Stomach (tissue), 9 donors: ENCODE results near the gene FZR1. TPM values are rescaled to one million over a fixed set of nuclear protein-coding genes. Genes with fewer than 3 reads are reported as not detected.
"Not testable (repeated sequence)": the region's sequence is repeated elsewhere in the genome, so short reads cannot be mapped to it uniquely, and the experiment has no call there.

Source experiments
- DNase-seq, 2 donors: peaks; one replicate each; pipeline versions ENCODE4 v3.0.0 to v3.0.0-alpha.2; 2013 to 2019
- H3K27ac ChIP-seq, 5 donors: fragments of 200-600 bp in 4 of 5; sonication (generic) in 4 of 5; one replicate each; pipeline ENCODE4 v1.5.1; 2013 to 2019; ENCODE audit warnings: mild to moderate bottlenecking in 1 of 5, moderate library complexity in 1 of 5
- H3K27me3 ChIP-seq, 3 donors: fragments of 200-600 bp; sonication (generic); one replicate each; pipeline ENCODE4 v1.5.1; 2017 to 2019; ENCODE audit warnings: mixed run types in 1 of 3
- H3K36me3 ChIP-seq, 4 donors: fragments of 200-600 bp; sonication (generic); 1 replicate in 3 of 4; 2 replicates in 1 of 4; pipeline ENCODE4 v1.5.1; 2016 to 2019
- H3K4me1 ChIP-seq, 4 donors: fragments of 200-600 bp; sonication (generic); one replicate each; pipeline ENCODE4 v1.5.1; 2016 to 2019
- H3K4me3 ChIP-seq, 4 donors: fragments of 200-600 bp; sonication (generic) in 3 of 4; one replicate each; pipeline ENCODE4 v1.5.1; 2016 to 2019; ENCODE audit warnings: mild to moderate bottlenecking in 1 of 4
- H3K9me3 ChIP-seq, 4 donors: fragments of 200-600 bp; sonication (generic); one replicate each; pipeline ENCODE4 v1.5.1; 2016 to 2019
- EP300 ChIP-seq: sonication (generic); formaldehyde crosslinking; IDR thresholded peaks from one replicate; pipeline ENCODE4 v1.6.1; 2017; ENCODE audit warnings: antibody characterized with exemption
- POLR2A ChIP-seq, 4 donors: fragments of 450-650 bp; IDR thresholded peaks; one replicate each; pipeline ENCODE4 v1.6.1; 2016; ENCODE audit warnings: antibody characterized with exemption in 4 of 4, control low read depth in 2 of 4, mild to moderate bottlenecking in 1 of 4, moderate library complexity in 1 of 4
- POLR2AphosphoS5 ChIP-seq, 3 donors: sonication (generic); formaldehyde crosslinking; IDR thresholded peaks; one replicate each; pipeline ENCODE4 v1.6.1; 2016; ENCODE audit warnings: antibody characterized with exemption in 3 of 3
- WGBS, 5 donors: extraction: QIAGEN DNeasy Blood & Tissue Kit in 3 of 5; methylation state at CpG; one replicate each; pipeline versions ENCODE4 v1.1.5 to v1.1.7; 2013 to 2018; 5-methylcytosine and 5-hydroxymethylcytosine counted together
- intact Hi-C: fragments of 100-400 bp; cut with DNase I; formaldehyde crosslinking; loops from one replicate; pipeline ENCODE4 v1.15.1; 2023; ENCODE audit warnings: low total_unique reads
- polyA plus RNA-seq, 3 donors: library from polyadenylated mRNA; stranded (reverse); fragments of 200-250 nt; gene quantifications; one replicate each; pipeline ENCODE4 v1.2.3, GENCODE V29; 2013
- total RNA-seq, 5 donors: library from RNA; depleted of rRNA; stranded (reverse); fragments of >200 nt; gene quantifications; one replicate each; pipeline versions ENCODE4 v1.1.0 to v1.2.3, GENCODE V29; 2014 to 2016
- TF ChIP-seq, protein P1 (sequence below), 7 experiments: fragments of 450-650 bp in 4 of 7; fragments of 200-600 bp in 3 of 7; sonication (generic) in 3 of 7; IDR thresholded peaks; one replicate each; pipeline ENCODE4 v1.5.1; 2016 to 2019; ENCODE audit warnings: antibody characterized with exemption in 7 of 7, control low read depth in 2 of 7, mild to moderate bottlenecking in 1 of 7
- donor health status: healthy with polysubstance abuse.
- donor health status: Bipolar disorder and iron deficiency.
- donor health status: healthy.

Gene FZR1
- total and polyA plus RNA-seq, 8 donors: 9.4 to 113 (median 21.3) TPM

DNA sequence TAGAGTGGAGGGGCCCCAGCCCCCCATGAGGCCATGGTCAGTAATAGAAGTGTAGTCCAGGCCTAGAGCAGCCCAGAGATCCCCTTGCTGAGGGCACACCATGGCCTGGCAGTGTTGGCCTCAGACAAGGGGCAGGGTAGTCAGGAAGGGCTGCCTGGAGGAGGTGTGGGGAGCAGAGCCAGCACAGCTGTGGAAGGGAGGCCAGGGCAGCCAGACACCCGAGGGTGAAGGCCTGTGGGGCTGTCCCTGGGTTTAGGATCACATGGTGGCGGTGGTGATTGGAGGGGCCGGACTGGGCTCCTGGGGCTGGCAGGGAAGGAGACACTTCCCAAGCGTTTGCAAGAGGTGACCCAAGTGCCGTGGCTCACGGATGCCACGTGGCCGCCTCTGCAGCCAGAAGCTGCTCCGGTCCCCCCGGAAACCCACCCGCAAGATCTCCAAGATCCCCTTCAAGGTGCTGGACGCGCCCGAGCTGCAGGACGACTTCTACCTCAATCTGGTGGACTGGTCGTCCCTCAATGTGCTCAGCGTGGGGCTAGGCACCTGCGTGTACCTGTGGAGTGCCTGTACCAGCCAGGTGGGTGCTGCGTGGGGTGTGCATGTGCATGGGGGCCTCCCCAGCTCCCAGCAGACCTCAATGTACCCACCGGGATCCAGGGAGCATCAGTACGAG lies 21.3 kb downstream of the FZR1 start:
- Histone ChIP-seq H3K4me3 (no peak overlapping the region), H3K27ac (no peak overlapping the region), H3K27me3 (no peaks in the 10 kb centered on the region), H3K4me1 (no peaks in the 10 kb centered on the region), H3K9me3 (no peaks in the 10 kb centered on the region), H3K36me3 (peaks cover 69 to 82% (median 78%) of the 10 kb centered on the region in 4 donors)
- 94 to 99% (median 96%) methylated on average over 17 to 21 of the region's 21 CpGs for WGBS, 5 donors
- TF ChIP-seq, protein P1, sequence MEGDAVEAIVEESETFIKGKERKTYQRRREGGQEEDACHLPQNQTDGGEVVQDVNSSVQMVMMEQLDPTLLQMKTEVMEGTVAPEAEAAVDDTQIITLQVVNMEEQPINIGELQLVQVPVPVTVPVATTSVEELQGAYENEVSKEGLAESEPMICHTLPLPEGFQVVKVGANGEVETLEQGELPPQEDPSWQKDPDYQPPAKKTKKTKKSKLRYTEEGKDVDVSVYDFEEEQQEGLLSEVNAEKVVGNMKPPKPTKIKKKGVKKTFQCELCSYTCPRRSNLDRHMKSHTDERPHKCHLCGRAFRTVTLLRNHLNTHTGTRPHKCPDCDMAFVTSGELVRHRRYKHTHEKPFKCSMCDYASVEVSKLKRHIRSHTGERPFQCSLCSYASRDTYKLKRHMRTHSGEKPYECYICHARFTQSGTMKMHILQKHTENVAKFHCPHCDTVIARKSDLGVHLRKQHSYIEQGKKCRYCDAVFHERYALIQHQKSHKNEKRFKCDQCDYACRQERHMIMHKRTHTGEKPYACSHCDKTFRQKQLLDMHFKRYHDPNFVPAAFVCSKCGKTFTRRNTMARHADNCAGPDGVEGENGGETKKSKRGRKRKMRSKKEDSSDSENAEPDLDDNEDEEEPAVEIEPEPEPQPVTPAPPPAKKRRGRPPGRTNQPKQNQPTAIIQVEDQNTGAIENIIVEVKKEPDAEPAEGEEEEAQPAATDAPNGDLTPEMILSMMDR (IDR thresholded peaks at IDR 0.05): no peak
- TF ChIP-seq POLR2AphosphoS5 (IDR thresholded peaks at IDR 0.05) (no peak), POLR2A (IDR thresholded peaks at IDR 0.05) (no peak), EP300 (no peak)
- no peak for DNase-seq
- intact Hi-C loops: no loop called here

DNA sequence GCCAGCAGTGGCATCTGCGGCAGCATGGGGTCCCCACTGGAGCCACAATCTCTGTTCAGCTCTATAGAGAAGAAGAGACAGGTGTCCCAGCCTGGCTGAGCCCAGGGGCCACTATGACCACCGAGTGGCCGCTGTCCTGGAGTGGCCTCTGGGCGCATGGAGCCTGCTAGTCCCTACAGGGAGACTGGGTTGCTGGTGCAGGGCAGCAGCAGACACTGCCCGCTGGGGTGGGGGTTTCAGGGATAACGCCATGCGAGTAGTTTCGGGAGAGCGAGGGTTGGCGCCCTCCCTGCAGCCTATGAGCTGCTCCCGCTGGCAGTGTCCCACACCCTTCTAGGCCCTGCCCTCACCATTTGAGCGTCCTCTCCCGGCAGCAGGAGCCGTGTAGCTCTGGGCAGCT lies 22.0 kb downstream of the FZR1 start:
- H3K9me3 ChIP-seq: no peaks in the 10 kb centered on the region
- 96 to 99% (median 98%) methylated on average over 9 to 14 of the region's 14 CpGs for WGBS, 5 donors
- TF ChIP-seq POLR2AphosphoS5 (IDR thresholded peaks at IDR 0.05) (no peak), POLR2A (IDR thresholded peaks at IDR 0.05) (no peak), EP300 (no peak)
- TF ChIP-seq, protein P1 (IDR thresholded peaks at IDR 0.05): no peak

DNA sequence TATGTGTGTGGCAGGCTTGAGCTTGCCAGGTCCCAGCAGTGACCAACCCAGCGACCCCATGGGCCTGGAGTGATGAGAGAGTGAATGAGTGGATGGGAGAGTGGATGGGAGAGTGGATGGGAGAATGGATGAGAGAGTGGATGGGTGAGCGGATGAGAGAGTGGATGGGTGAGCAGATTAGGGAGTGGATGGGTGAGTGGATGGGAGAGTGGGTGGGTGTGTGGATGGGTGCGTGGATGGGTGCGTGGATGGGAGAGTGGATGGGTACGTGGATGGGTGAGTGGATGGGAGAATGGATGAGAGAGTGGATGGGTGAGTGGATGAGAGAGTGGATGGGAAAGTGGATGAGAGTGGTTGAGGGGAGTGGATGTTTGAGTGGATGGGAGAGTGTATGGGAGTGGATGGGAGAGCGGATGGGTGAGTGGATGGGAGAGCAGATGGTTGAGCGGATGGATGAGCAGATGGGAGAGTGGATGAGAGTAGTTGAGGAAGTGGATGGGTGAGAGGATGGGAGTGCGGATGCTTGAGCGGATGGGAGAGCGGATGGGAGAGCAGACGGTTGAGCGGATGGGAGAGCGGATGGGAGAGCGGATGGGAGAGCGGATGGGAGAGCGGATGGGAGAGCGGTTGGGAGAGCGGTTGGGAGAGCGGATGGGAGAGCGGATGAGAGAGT lies 22.6 kb downstream of the FZR1 start:
- TF ChIP-seq POLR2A (IDR thresholded peaks at IDR 0.05): no peak
- no peak for TF ChIP-seq POLR2AphosphoS5 (IDR thresholded peaks at IDR 0.05)
- TF ChIP-seq EP300: no peak
- TF ChIP-seq, protein P1 (IDR thresholded peaks at IDR 0.05): no peak
- Histone ChIP-seq H3K4me1 (no peaks in the 10 kb centered on the region), H3K4me3 (no peak overlapping the region), H3K27me3 (no peaks in the 10 kb centered on the region), H3K27ac (no peak overlapping the region), H3K36me3 (peaks cover 74 to 82% (median 78%) of the 10 kb centered on the region in 4 donors), H3K9me3 (no peaks in the 10 kb centered on the region)
- no peak for DNase-seq
- 90 to 99% (median 97%) methylated on average over 20 of the region's 20 CpGs for WGBS, 5 donors
- intact Hi-C loops: no loop called here

More for the DNA sequence above, 22.0 kb downstream of the FZR1 start:
- intact Hi-C loops: no loop called here
- Histone ChIP-seq H3K36me3 (peaks cover 74 to 82% (median 78%) of the 10 kb centered on the region in 4 donors), H3K27ac (no peak overlapping the region), H3K27me3 (no peaks in the 10 kb centered on the region), H3K4me3 (no peak overlapping the region), H3K4me1 (no peaks in the 10 kb centered on the region)
- DNase-seq: no peak

DNA sequence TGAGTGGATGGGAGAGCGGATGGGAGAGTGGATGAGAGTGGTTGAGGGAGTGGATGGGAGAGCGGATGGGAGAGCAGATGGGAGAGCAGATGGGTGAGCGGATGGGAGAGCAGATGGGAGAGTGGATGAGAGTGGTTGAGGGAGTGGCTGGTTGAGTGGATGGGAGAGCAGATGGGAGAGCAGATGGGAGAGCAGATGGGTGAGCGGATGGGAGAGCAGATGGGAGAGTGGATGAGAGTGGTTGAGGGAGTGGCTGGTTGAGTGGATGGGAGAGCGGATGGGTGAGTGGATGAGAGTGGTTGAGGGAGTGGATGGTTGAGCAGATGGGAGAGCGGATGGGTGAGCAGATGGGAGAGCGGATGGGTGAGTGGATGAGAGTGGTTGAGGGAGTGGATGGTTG lies 23.2 kb downstream of the FZR1 start:
- H3K27me3 ChIP-seq, H3K4me1 ChIP-seq, DNase-seq, H3K9me3 ChIP-seq, intact Hi-C loops, H3K27ac ChIP-seq, H3K4me3 ChIP-seq: not testable (repeated sequence)
- H3K36me3 ChIP-seq: peaks cover 73 to 82% (median 78%) of the 10 kb centered on the region in 4 donors
- WGBS, 5 donors: 92 to 100% (median 99%) methylated on average over 7 of the region's 7 CpGs

DNA sequence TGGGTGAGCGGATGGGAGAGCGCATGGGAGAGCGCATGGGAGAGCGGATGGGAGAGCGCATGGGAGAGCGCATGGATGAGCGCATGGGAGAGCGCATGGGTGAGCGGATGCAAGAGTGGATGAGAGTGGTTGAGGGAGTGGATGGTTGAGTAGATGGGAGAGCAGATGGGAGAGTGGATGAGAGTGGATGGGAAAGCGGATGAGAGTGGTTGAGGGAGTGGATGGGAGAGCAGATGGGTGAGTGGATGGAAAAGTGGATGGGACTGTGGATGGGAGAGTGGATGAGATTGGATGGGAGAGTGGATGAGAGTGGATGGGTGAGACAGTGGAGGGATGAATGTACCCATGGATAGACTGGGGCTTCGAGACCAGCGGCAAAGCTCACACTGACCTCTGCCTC lies 24.3 kb downstream of the FZR1 start:
- Histone ChIP-seq H3K9me3 (no peaks in the 10 kb centered on the region), H3K27me3 (no peaks in the 10 kb centered on the region), H3K4me3 (no peak overlapping the region), H3K4me1 (no peaks in the 10 kb centered on the region), H3K36me3 (peaks cover 75 to 84% (median 80%) of the 10 kb centered on the region in 4 donors), H3K27ac (no peak overlapping the region)
- intact Hi-C loops: no loop called here
- TF ChIP-seq EP300 (no peak), POLR2A (IDR thresholded peaks at IDR 0.05) (no peak), POLR2AphosphoS5 (IDR thresholded peaks at IDR 0.05) (no peak)
- TF ChIP-seq, protein P1 (IDR thresholded peaks at IDR 0.05): no peak
- WGBS, 5 donors: 94 to 99% (median 96%) methylated on average over 12 of the region's 12 CpGs
- no peak for DNase-seq
